T-cell (primary cell): ENCODE data around the gene AGR2. TPM values are rescaled to one million over a fixed set of nuclear protein-coding genes. Genes with fewer than 3 reads are reported as not detected.
"Not testable (repeated sequence)": the region's sequence is repeated elsewhere in the genome, so short reads cannot be mapped to it uniquely, and the experiment has no call there.

Experiments used
- ATAC-seq, 4 experiments: fragments of 200-7000 bp in 3 of 4; fragments of 150-1000 bp in 1 of 4; cut with Tn5 transposase; replicated peaks in 1 of 4; 1 replicate in 3 of 4; 2 replicates in 1 of 4; pipeline ENCODE4 v1.10.0; 2021; ENCODE audit warnings: moderate library complexity in 3 of 4, mild to moderate bottlenecking in 2 of 4, moderate number of reproducible peaks in 1 of 4
- CTCF ChIA-PET, 2 donors: fragments of 300-600 bp; sonication (Branson Sonifier 250); formaldehyde crosslinking; loops; one replicate each; lab custom pipeline; 2022; ENCODE audit warnings: antibody characterized with exemption in 2 of 2; lab: Charles Lee
- POLR2A ChIA-PET, 2 donors: fragments of 300-600 bp; sonication (Branson Sonifier 250); formaldehyde crosslinking; loops; one replicate each; lab custom pipeline; 2022; ENCODE audit warnings: antibody characterized with exemption in 2 of 2; lab: Charles Lee
- DNase-seq, 35 experiments: peaks; one replicate each; pipeline versions ENCODE4 v3.0.0 to v3.0.0-alpha.2; 2013 to 2023
- H3K27ac ChIP-seq: one replicate; pipeline ENCODE4 v1.5.1; 2013; ENCODE audit warnings: low read length
- H3K27me3 ChIP-seq, 2 experiments: replicated peaks in 1 of 2; 1 replicate in 1 of 2; 2 replicates in 1 of 2; pipeline versions ENCODE4 v1.6.1 to v1.7.0; 2013; ENCODE audit warnings: low read length in 1 of 2, mixed read lengths in 1 of 2; ENCODE audit not compliant: control insufficient read depth in 2 of 2, insufficient read depth in 2 of 2; ENCODE audit errors: extremely low read depth in 1 of 2
- H3K36me3 ChIP-seq, 2 donors: 1 replicate in 1 of 2; 2 replicates in 1 of 2; pipeline versions ENCODE4 v1.6.1 to v1.7.0; 2013; ENCODE audit warnings: low read length in 1 of 2; ENCODE audit not compliant: control insufficient read depth in 2 of 2, insufficient read depth in 1 of 2; ENCODE audit errors: extremely low read depth in 1 of 2
- H3K4me1 ChIP-seq, 2 experiments: 1 replicate in 1 of 2; 2 replicates in 1 of 2; pipeline versions ENCODE4 v1.6.1 to v1.7.0; 2013; ENCODE audit warnings: low read length in 2 of 2, mixed read lengths in 1 of 2; ENCODE audit not compliant: insufficient read depth in 2 of 2, control insufficient read depth in 1 of 2; ENCODE audit errors: extremely low read depth in 1 of 2
- H3K4me3 ChIP-seq, 2 donors: 1 replicate in 1 of 2; 2 replicates in 1 of 2; pipeline versions ENCODE4 v1.5.1 to v1.7.0; 2013; ENCODE audit warnings: mild to moderate bottlenecking in 2 of 2, low read length in 1 of 2, moderate library complexity in 1 of 2; ENCODE audit not compliant: control insufficient read depth in 1 of 2; ENCODE audit errors: extremely low read depth in 1 of 2
- H3K9me3 ChIP-seq: 2 replicates; pipeline ENCODE4 v1.7.0; 2013
- H3K27ac Mint-ChIP-seq, 2 donors: one replicate each; pipeline ENCODE4 v1.8.0; 2020 to 2021; ENCODE audit warnings: mild to moderate bottlenecking in 2 of 2, mixed read lengths in 2 of 2
- H3K27me3 Mint-ChIP-seq, 2 donors: one replicate each; pipeline ENCODE4 v1.8.0; 2021 to 2022; ENCODE audit warnings: mixed read lengths in 2 of 2
- H3K36me3 Mint-ChIP-seq: one replicate; pipeline ENCODE4 v1.8.0; 2021; ENCODE audit warnings: mixed read lengths
- H3K4me1 Mint-ChIP-seq, 3 donors: one replicate each; pipeline ENCODE4 v1.8.0; 2020 to 2022; ENCODE audit warnings: mixed read lengths in 3 of 3, mild to moderate bottlenecking in 1 of 3
- H3K4me3 Mint-ChIP-seq, 3 donors: one replicate each; pipeline ENCODE4 v1.8.0; 2020 to 2022; ENCODE audit warnings: mild to moderate bottlenecking in 3 of 3, mixed read lengths in 3 of 3, moderate library complexity in 3 of 3
- H3K9me3 Mint-ChIP-seq, 3 donors: one replicate each; pipeline ENCODE4 v1.8.0; 2020 to 2022; ENCODE audit warnings: mixed read lengths in 3 of 3
- WGBS: methylation state at CpG from one replicate; pipeline ENCODE4 v1.1.5; 2013; ENCODE audit warnings: missing lambda C conversion rate; ENCODE audit not compliant: insufficient coverage; 5-methylcytosine and 5-hydroxymethylcytosine counted together
- total RNA-seq, 35 experiments: library from RNA in 6 of 35; stranded (reverse) in 6 of 35; fragments of 120-200 nt in 1 of 35; gene quantifications; one replicate each; pipeline versions ENCODE4 v1.2.1 to v1.2.4 and lab custom pipeline; 2013 to 2026

Gene AGR2
- total RNA-seq (1 to 10 TPM in 3 of 5 donors, not detected in 2; 1.4 to 3.0 (median 2.5) TPM), total RNA-seq (lab: John Stamatoyannopoulos, UW) (0 to 0.14 (median 0) reads per million in 29 experiments)
- total RNA-seq (2013), result 6.6 TPM

- Histone ChIP-seq H3K27me3 (no peaks in the 10 kb centered on the region), H3K36me3 (no peaks in the 10 kb centered on the region), H3K9me3 (no peaks in the 10 kb centered on the region), H3K4me3 (no peak within 1 kb of the TSS), H3K4me1 (no peaks in the 10 kb centered on the region), H3K27ac (no peak within 1 kb of the TSS)
- CTCF ChIA-PET, result no interaction called here
- Mint-ChIP-seq H3K36me3 (no peaks in the 10 kb centered on the region), H3K9me3 (no peaks in the 10 kb centered on the region), H3K27me3 (peaks cover 4 to 11% of the 10 kb centered on the region in 2 donors), H3K27ac (no peak within 1 kb of the TSS), H3K4me3 (no peak within 1 kb of the TSS), H3K4me1 (no peaks in the 10 kb centered on the region)
- ATAC-seq (no peak), DNase-seq (no peak)
- POLR2A ChIA-PET, result no interaction called here
- WGBS, result 84% methylated on average over 10 of the region's 13 CpGs
These were observed at the start of gene AGR2 for GRCh38 chr7:16804674-16805439. Gene AGR2, minus strand, starts transcription at chr7:16804999. Its CDS starts 3,203 bp downstream, at chr7:16801796.

GRCh38 chr7:16853189-16853588 lies 48.4 kb upstream of the AGR2 start:
- H3K36me3 ChIP-seq, H3K4me3 ChIP-seq, POLR2A ChIA-PET, H3K9me3 Mint-ChIP-seq, H3K4me1 Mint-ChIP-seq, H3K4me3 Mint-ChIP-seq, DNase-seq, H3K4me1 ChIP-seq, CTCF ChIA-PET, H3K9me3 ChIP-seq, ATAC-seq, H3K27ac Mint-ChIP-seq, H3K36me3 Mint-ChIP-seq, H3K27ac ChIP-seq: not testable (repeated sequence)
- peaks cover 0 to 20% of the 10 kb centered on the region in 2 experiments for H3K27me3 ChIP-seq
- peaks cover 0 to 21% of the 10 kb centered on the region in 2 donors for H3K27me3 Mint-ChIP-seq
- 94% methylated on average over 11 of the region's 11 CpGs for WGBS

- no peak overlapping the region for H3K27ac ChIP-seq
- Mint-ChIP-seq H3K4me1 (peaks cover 0 to 2% (median 2%) of the 10 kb centered on the region in 3 donors), H3K36me3 (no peaks in the 10 kb centered on the region), H3K9me3 (no peaks in the 10 kb centered on the region), H3K27me3 (peaks cover 0 to 26% of the 10 kb centered on the region in 2 donors), H3K27ac (no peak overlapping the region), H3K4me3 (no peak overlapping the region)
- H3K36me3 ChIP-seq, result no peaks in the 10 kb centered on the region
- H3K9me3 ChIP-seq, result no peaks in the 10 kb centered on the region
- DNase-seq (peak in 1 of 35 experiments; percentile 13), ATAC-seq (no peak)
- CTCF ChIA-PET, result no interaction called here
- WGBS, result no CpG with 5 or more reads among the region's 2 CpGs
- POLR2A ChIA-PET, result interaction anchor here in 1 of 2 donors (0.7 kb wide), 1 partner anchor 115 kb away, joined by 3 read pairs; no protein-coding TSS in a partner anchor
- no peaks in the 10 kb centered on the region for H3K4me1 ChIP-seq
- H3K27me3 ChIP-seq, result peaks cover 0 to 24% of the 10 kb centered on the region in 2 experiments
- no peak overlapping the region for H3K4me3 ChIP-seq
These were observed 47.0 kb upstream of the AGR2 start for GRCh38 chr7:16851829-16852228.

GRCh38 chr7:16850614-16851466 lies 46.0 kb upstream of the AGR2 start:
- H3K27me3 ChIP-seq, result peaks cover 0 to 24% of the 10 kb centered on the region in 2 experiments
- ChIA-PET CTCF (no interaction called here), POLR2A (interaction anchor here in 1 of 2 donors (0.5 kb wide), 1 partner anchor 10 kb away, joined by 5 read pairs; no protein-coding TSS in a partner anchor)
- H3K27me3 Mint-ChIP-seq, result peaks cover 0 to 31% of the 10 kb centered on the region in 2 donors
- peaks cover 0 to 2% (median 2%) of the 10 kb centered on the region in 3 donors for H3K4me1 Mint-ChIP-seq
- DNase-seq (peak in 1 of 35 experiments; percentile 1), ATAC-seq (peak in 2 of 4 experiments; percentile 9 to 14)
- 53% methylated on average over 33 of the region's 44 CpGs for WGBS
- no peaks in the 10 kb centered on the region for H3K36me3 ChIP-seq
- no peak overlapping the region for H3K27ac ChIP-seq
- no peaks in the 10 kb centered on the region for H3K9me3 Mint-ChIP-seq
- peak overlapping the region in 2 of 3 donors; percentile 6 to 38 for H3K4me3 Mint-ChIP-seq
- no peak overlapping the region for H3K27ac Mint-ChIP-seq
- H3K4me3 ChIP-seq, result no peak overlapping the region
- no peaks in the 10 kb centered on the region for H3K36me3 Mint-ChIP-seq
- no peaks in the 10 kb centered on the region for H3K9me3 ChIP-seq
- no peaks in the 10 kb centered on the region for H3K4me1 ChIP-seq

GRCh38 chr7:16849296-16850148 lies 44.7 kb upstream of the AGR2 start:
- CTCF ChIA-PET, result no interaction called here
- no peaks in the 10 kb centered on the region for H3K9me3 ChIP-seq

More at GRCh38 chr7:16849296-16850148, 44.7 kb upstream of the AGR2 start:
- ATAC-seq (no peak), DNase-seq (no peak)
- peaks cover 0 to 2% (median 2%) of the 10 kb centered on the region in 3 donors for H3K4me1 Mint-ChIP-seq
- Histone ChIP-seq H3K27me3 (peaks cover 0 to 24% of the 10 kb centered on the region in 2 experiments), H3K27ac (no peak overlapping the region), H3K36me3 (no peaks in the 10 kb centered on the region), H3K4me1 (no peaks in the 10 kb centered on the region), H3K4me3 (no peak overlapping the region)
- 100% methylated on average over 7 of the region's 12 CpGs for WGBS
- no peaks in the 10 kb centered on the region for H3K36me3 Mint-ChIP-seq
- H3K4me3 Mint-ChIP-seq, result no peak overlapping the region
- POLR2A ChIA-PET, result no interaction called here
- peaks cover 3 to 35% of the 10 kb centered on the region in 2 donors for H3K27me3 Mint-ChIP-seq
- H3K9me3 Mint-ChIP-seq, result no peaks in the 10 kb centered on the region
- no peak overlapping the region for H3K27ac Mint-ChIP-seq
